ENCODE results near the gene PEAK1.

Gene PEAK1

GRCh38 chr15:77067691-77068367, 352.1 kb downstream of the PEAK1 start:
- no peak for DNase-seq (ENCODE audit: low read depth, low spot score)

GRCh38 chr15:77066971-77067690, 352.8 kb downstream of the PEAK1 start:
- no peak for DNase-seq (ENCODE audit: low read depth, low spot score)

- no peak for DNase-seq (ENCODE audit: low read depth, low spot score)
These were observed 355.2 kb downstream of the PEAK1 start for GRCh38 chr15:77064539-77065308.

- no peak for DNase-seq (ENCODE audit: low read depth, low spot score)
These were observed 355.8 kb downstream of the PEAK1 start for GRCh38 chr15:77064063-77064462.

DNA sequence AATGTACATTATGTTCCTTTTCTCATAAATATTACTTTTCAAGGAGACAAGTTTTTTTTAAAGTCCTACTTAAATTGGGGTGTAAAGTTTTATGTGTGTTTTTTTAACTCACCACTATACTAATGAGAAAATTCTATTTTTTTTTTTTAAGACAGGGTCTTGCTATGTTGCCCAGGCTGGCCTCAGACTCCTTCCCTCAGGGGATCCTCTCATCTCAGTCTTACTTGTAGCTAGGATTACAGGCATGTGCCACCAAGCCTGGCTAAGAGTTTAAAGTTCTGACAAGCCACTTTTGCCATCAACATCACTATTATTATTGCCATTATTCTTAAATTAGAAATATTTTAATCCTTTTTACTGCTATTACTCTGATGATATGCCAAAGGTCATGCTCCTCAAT, 356.7 kb downstream of the PEAK1 start:
- no peak for DNase-seq (ENCODE audit: low read depth, low spot score)

DNA sequence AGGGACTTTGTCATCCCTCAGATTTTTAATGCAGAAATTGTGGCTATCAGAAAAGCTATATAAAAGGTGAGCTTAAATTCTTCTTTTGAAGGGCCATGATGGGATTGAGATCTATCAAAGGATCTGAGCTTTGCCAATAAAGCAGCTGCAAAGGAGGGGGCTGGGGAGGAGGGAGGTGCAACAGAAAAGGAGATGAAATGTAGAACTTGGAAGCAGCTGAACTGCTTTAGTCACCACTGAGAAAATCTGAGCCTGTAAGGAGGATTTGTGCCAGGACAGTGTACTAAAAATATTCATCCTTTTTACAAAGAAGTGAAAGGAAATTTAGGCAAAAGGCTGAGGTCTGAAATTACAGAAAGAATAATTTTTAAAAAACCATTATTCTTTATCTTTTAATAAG, 359.4 kb downstream of the PEAK1 start:
- no peak for DNase-seq (ENCODE audit: low read depth, low spot score)

- no peak for DNase-seq (ENCODE audit: low read depth, low spot score)
These were observed 360.0 kb downstream of the PEAK1 start for GRCh38 chr15:77059786-77060361.

DNA sequence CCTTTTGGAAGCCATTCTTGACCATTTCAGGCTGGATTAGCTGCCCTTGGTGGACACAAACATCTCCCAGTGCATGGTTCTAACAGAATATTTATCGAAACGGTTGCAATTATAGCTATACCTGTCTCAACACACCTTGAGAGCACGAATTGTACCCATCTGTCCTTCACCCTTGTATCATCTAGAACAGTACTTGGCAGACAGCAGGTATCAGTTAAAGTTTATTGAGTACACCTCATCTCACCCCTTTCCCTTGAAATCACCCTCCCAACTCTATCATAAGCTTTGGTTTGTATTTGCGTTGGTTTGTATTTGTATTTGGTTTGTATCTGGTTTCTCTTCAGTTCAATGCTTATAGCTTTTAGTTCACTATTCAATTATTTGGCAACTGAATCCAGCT, 361.4 kb downstream of the PEAK1 start:
- no peak for DNase-seq (ENCODE audit: low read depth, low spot score)

DNA sequence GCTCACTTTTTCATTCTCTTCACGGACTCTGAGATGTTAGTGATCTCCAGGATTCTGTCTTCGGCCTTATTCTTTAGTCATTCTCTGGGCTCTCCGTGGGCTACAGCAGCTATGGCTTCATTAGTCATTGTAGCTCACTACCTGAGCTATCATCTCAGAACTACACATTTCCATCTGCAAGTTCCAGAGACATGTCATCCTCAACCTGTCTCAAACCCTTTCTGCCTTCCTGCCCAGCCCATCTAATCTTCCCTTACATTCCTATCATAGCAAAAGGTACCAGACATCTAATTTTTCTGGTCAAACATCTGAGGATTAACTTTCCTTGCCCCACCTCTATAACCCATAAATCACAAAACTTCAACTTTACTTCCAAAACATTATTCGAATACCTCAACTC, 362.2 kb downstream of the PEAK1 start:
- DNase-seq (ENCODE audit: low read depth, low spot score) = no peak

GRCh38 chr15:77057072-77057471, 362.8 kb downstream of the PEAK1 start:
- no peak for DNase-seq (ENCODE audit: low read depth, low spot score)

DNA sequence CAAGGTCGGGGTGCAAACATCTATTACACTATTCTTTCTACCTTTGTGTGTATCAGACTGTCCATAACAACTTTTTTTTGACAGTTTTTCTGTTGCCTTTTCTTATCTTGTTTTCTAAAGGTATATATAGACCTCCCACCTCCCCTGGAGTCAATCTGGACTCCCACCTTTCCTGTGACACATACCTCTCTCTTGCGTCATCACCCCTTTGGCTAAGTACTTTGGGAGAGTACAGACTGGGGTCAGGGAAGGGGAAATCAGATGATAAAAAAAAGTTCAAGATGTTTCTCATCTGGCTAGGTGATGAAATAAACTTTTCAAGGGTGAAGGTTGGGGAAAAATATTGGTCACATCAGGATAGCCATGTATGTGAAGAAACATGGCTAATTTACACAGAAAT, 366.2 kb downstream of the PEAK1 start:
- DNase-seq (ENCODE audit: low read depth, low spot score) = no peak

- DNase-seq (ENCODE audit: low read depth, low spot score) = no peak
These were observed 367.3 kb downstream of the PEAK1 start for GRCh38 chr15:77052556-77052955.

Measured in ELF-1 (cell line).